Measurements from ENCODE around the gene DHX9.
A peak's percentile ranks its signal among the peaks of the same experiment; 100 is the strongest.

DHX9 gene

GRCh38 chr1:182869241-182869666 is 30.1 kb downstream of the DHX9 start:
- TF ChIP-seq, protein P1, sequence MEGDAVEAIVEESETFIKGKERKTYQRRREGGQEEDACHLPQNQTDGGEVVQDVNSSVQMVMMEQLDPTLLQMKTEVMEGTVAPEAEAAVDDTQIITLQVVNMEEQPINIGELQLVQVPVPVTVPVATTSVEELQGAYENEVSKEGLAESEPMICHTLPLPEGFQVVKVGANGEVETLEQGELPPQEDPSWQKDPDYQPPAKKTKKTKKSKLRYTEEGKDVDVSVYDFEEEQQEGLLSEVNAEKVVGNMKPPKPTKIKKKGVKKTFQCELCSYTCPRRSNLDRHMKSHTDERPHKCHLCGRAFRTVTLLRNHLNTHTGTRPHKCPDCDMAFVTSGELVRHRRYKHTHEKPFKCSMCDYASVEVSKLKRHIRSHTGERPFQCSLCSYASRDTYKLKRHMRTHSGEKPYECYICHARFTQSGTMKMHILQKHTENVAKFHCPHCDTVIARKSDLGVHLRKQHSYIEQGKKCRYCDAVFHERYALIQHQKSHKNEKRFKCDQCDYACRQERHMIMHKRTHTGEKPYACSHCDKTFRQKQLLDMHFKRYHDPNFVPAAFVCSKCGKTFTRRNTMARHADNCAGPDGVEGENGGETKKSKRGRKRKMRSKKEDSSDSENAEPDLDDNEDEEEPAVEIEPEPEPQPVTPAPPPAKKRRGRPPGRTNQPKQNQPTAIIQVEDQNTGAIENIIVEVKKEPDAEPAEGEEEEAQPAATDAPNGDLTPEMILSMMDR (conservative IDR thresholded peaks at IDR 0.05): no peak

DNA sequence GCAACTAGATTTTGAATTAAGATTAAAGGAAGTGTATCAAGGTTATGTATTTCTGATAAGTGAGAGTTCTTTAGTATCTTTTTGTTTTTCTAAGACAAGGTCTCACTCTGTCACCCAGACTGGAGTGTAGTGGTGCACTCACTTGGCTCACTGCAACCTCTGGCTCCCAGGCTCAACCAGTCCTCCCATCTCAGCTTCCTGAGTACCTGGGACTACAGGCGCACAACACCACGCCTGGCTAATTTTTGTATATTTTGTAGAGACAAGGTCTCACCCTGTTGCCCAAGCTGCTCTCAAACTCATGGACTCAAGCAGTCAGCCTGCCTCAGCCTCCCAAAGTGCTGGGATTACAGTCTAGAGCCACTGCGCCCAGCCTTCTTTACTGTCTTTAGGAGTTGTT is 33.7 kb downstream of the DHX9 start:
- H3K27ac ChIP-seq: no peak overlapping the region
- TF ChIP-seq, protein P1 (conservative IDR thresholded peaks at IDR 0.05): no peak
- TF ChIP-seq ZFX (IDR thresholded peaks at IDR 0.05): no peak

More at GRCh38 chr1:182869241-182869666, 30.1 kb downstream of the DHX9 start:
- peak overlapping the region; percentile 21 for H3K27ac ChIP-seq

GRCh38 chr1:182875889-182876288 is 36.7 kb downstream of the DHX9 start:
- no peak overlapping the region for H3K27ac ChIP-seq
- TF ChIP-seq ZFX (IDR thresholded peaks at IDR 0.05): no peak
- TF ChIP-seq, protein P1 (conservative IDR thresholded peaks at IDR 0.05): no peak

GRCh38 chr1:182877331-182877730 is 38.2 kb downstream of the DHX9 start:
- TF ChIP-seq, protein P1 (conservative IDR thresholded peaks at IDR 0.05): no peak
- TF ChIP-seq ZFX (IDR thresholded peaks at IDR 0.05): no peak
- no peak overlapping the region for H3K27ac ChIP-seq

- no peak overlapping the region for H3K27ac ChIP-seq
- no peak for TF ChIP-seq ZFX (IDR thresholded peaks at IDR 0.05)
- TF ChIP-seq, protein P1 (conservative IDR thresholded peaks at IDR 0.05): no peak
These were observed 38.7 kb downstream of the DHX9 start for GRCh38 chr1:182877842-182878241.

- TF ChIP-seq, protein P1 (conservative IDR thresholded peaks at IDR 0.05): no peak
- TF ChIP-seq ZFX (IDR thresholded peaks at IDR 0.05): no peak
These were observed 45.7 kb downstream of the DHX9 start for GRCh38 chr1:182884872-182885271.

DNA sequence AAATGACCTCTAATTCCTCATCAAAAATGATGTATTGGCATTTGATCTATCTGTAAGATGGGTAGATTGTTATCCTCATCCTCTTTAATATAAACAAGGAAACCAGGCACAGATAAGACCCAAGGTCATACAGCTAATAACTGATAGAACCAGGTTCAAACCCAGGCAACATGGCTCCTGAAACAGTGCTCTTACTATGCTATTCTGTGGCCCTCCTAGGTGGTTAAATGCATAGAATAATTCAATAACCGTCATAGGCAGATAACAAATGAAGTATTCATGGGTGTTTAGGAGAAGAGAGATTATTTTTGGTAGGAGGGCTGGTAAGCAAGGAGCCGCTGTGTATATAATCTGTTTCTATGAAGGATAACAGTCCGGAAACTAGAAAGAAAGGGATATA is 46.4 kb downstream of the DHX9 start:
- H3K27ac ChIP-seq: no peak overlapping the region
- TF ChIP-seq, protein P1 (conservative IDR thresholded peaks at IDR 0.05): no peak
- no peak for TF ChIP-seq ZFX (IDR thresholded peaks at IDR 0.05)

More at GRCh38 chr1:182884872-182885271, 45.7 kb downstream of the DHX9 start:
- H3K27ac ChIP-seq: no peak overlapping the region
